Natural killer cell (primary cell): ENCODE data around the gene SLC38A1. TPM values are rescaled to one million over a fixed set of nuclear protein-coding genes. Genes with fewer than 3 reads are reported as not detected.

Source experiments
- ATAC-seq, 3 donors: fragments of 150-1000 bp in 2 of 3; fragments of 200-7000 bp in 1 of 3; cut with Tn5 transposase; 1 replicate in 1 of 3; 2 replicates in 2 of 3; pipeline ENCODE4 v1.10.0; 2021; ENCODE audit warnings: mild to moderate bottlenecking in 2 of 3, moderate library complexity in 2 of 3
- DNase-seq, 2 donors: peaks; one replicate each; pipeline versions ENCODE4 v3.0.0 to v3.0.0-alpha.2; 2013 to 2021; ENCODE audit warnings: mixed read lengths in 1 of 2
- H3K27ac ChIP-seq: one replicate; pipeline ENCODE4 v1.5.1; 2013; ENCODE audit warnings: mild to moderate bottlenecking, low read length
- H3K27me3 ChIP-seq: one replicate; pipeline ENCODE4 v1.6.1; 2013; ENCODE audit warnings: low read length; ENCODE audit not compliant: control insufficient read depth, insufficient read depth
- H3K36me3 ChIP-seq: one replicate; pipeline ENCODE4 v1.6.1; 2013; ENCODE audit warnings: low read length; ENCODE audit not compliant: control insufficient read depth, insufficient read depth
- H3K4me1 ChIP-seq: one replicate; pipeline ENCODE4 v1.6.1; 2013; ENCODE audit warnings: low read length; ENCODE audit not compliant: control insufficient read depth, insufficient read depth
- H3K4me3 ChIP-seq: one replicate; pipeline ENCODE4 v1.5.1; 2013; ENCODE audit warnings: low read length
- H3K9me3 ChIP-seq: one replicate; pipeline ENCODE4 v1.6.1; 2013; ENCODE audit warnings: low read length; ENCODE audit not compliant: control insufficient read depth, insufficient read depth
- H3K27ac Mint-ChIP-seq, 2 donors: one replicate each; pipeline ENCODE4 v1.8.0; 2022; ENCODE audit warnings: mild to moderate bottlenecking in 2 of 2, mixed read lengths in 2 of 2, moderate library complexity in 1 of 2
- H3K27me3 Mint-ChIP-seq, 2 donors: one replicate each; pipeline ENCODE4 v1.8.0; 2022; ENCODE audit warnings: low read depth in 2 of 2, mixed read lengths in 2 of 2
- H3K36me3 Mint-ChIP-seq: one replicate; pipeline ENCODE4 v1.8.0; 2022; ENCODE audit warnings: mixed read lengths
- H3K4me1 Mint-ChIP-seq, 2 donors: one replicate each; pipeline ENCODE4 v1.8.0; 2022; ENCODE audit warnings: mixed read lengths in 2 of 2
- H3K4me3 Mint-ChIP-seq: one replicate; pipeline ENCODE4 v1.8.0; 2022; ENCODE audit warnings: mild to moderate bottlenecking, moderate library complexity, mixed read lengths
- H3K9me3 Mint-ChIP-seq, 2 donors: one replicate each; pipeline ENCODE4 v1.8.0; 2022; ENCODE audit warnings: mixed read lengths in 2 of 2
- CTCF ChIP-seq: fragments of 200-600 bp; IDR thresholded peaks from one replicate; pipeline ENCODE4 v1.8.0; 2022; ENCODE audit warnings: antibody characterized with exemption
- WGBS: methylation state at CpG from one replicate; pipeline ENCODE4 v1.1.7; 2013; ENCODE audit warnings: missing lambda C conversion rate; ENCODE audit not compliant: insufficient coverage; 5-methylcytosine and 5-hydroxymethylcytosine counted together
- intact Hi-C: fragments of 100-400 bp; cut with micrococcal nuclease; formaldehyde crosslinking; loops from one replicate; pipeline ENCODE4 v1.14.2; 2022
- total RNA-seq, 4 donors: library from RNA; stranded (reverse); fragments of 120-200 nt in 1 of 4; gene quantifications; one replicate each; pipeline versions ENCODE4 v1.2.3 to v1.2.4, GENCODE V29; 2013 to 2022

SLC38A1 gene
- total RNA-seq, 3 donors from 2014 or later (not counting 1 experiment from before 2014, with no cell fraction given) = 295 to 385 (median 354) TPM

- no peaks in the 10 kb centered on the region for H3K27me3 ChIP-seq
- ATAC-seq = no peak
- no peak for DNase-seq
- Mint-ChIP-seq H3K4me1 (peaks cover 41 to 46% of the 10 kb centered on the region in 2 donors), H3K27me3 (no peaks in the 10 kb centered on the region), H3K27ac (peak overlapping the region; percentile 52 to 73), H3K36me3 (peaks cover 22% of the 10 kb centered on the region), H3K4me3 (no peak overlapping the region), H3K9me3 (peaks cover 2 to 4% of the 10 kb centered on the region in 2 donors)
- WGBS = 70% methylated on average over 1 of the region's 2 CpGs
- no peak overlapping the region for H3K27ac ChIP-seq
- H3K4me3 ChIP-seq = no peak overlapping the region
- H3K36me3 ChIP-seq = peaks cover 28% of the 10 kb centered on the region
- no peaks in the 10 kb centered on the region for H3K9me3 ChIP-seq
- intact Hi-C loops = no loop called here
- H3K4me1 ChIP-seq = peaks cover 8% of the 10 kb centered on the region
- no peak for TF ChIP-seq CTCF
These were observed 80.7 kb downstream of the SLC38A1 start for GRCh38 chr12:46188170-46188569.

GRCh38 chr12:46187023-46187422 is 81.8 kb downstream of the SLC38A1 start:
- H3K36me3 ChIP-seq = peaks cover 33% of the 10 kb centered on the region
- TF ChIP-seq CTCF = no peak
- no peaks in the 10 kb centered on the region for H3K27me3 ChIP-seq
- no peaks in the 10 kb centered on the region for H3K9me3 ChIP-seq
- no peak overlapping the region for H3K4me3 ChIP-seq
- Mint-ChIP-seq H3K27ac (peak overlapping the region; percentile 52 to 73), H3K36me3 (peaks cover 15% of the 10 kb centered on the region), H3K4me1 (peaks cover 34 to 36% of the 10 kb centered on the region in 2 donors), H3K4me3 (no peak overlapping the region), H3K27me3 (no peaks in the 10 kb centered on the region), H3K9me3 (peaks cover 0 to 2% of the 10 kb centered on the region in 2 donors)
- DNase-seq (peak in 1 of 2 donors; percentile 34), ATAC-seq (peak in 2 of 3 donors; percentile 16 to 52)
- H3K27ac ChIP-seq = no peak overlapping the region
- intact Hi-C loops = no loop called here
- peaks cover 8% of the 10 kb centered on the region for H3K4me1 ChIP-seq
- 100% methylated on average over 2 of the region's 3 CpGs for WGBS

- TF ChIP-seq CTCF = no peak
- H3K36me3 Mint-ChIP-seq = peaks cover 5% of the 10 kb centered on the region
- H3K4me3 Mint-ChIP-seq = no peak overlapping the region
- no peak for DNase-seq
- peaks cover 8% of the 10 kb centered on the region for H3K4me1 ChIP-seq
- H3K4me3 ChIP-seq = no peak overlapping the region
- peak overlapping the region; percentile 48 to 72 for H3K27ac Mint-ChIP-seq
- no peaks in the 10 kb centered on the region for H3K27me3 ChIP-seq
- H3K9me3 ChIP-seq = no peaks in the 10 kb centered on the region
- H3K27me3 Mint-ChIP-seq = no peaks in the 10 kb centered on the region
- intact Hi-C loops = no loop called here
- no peak overlapping the region for H3K27ac ChIP-seq
- no CpG with 5 or more reads among the region's 3 CpGs for WGBS
- peaks cover 33% of the 10 kb centered on the region for H3K36me3 ChIP-seq
- H3K4me1 Mint-ChIP-seq = peaks cover 25 to 35% of the 10 kb centered on the region in 2 donors
- H3K9me3 Mint-ChIP-seq = peaks cover 0 to 2% of the 10 kb centered on the region in 2 donors
- no peak for ATAC-seq
These were observed 82.8 kb downstream of the SLC38A1 start for GRCh38 chr12:46186088-46186487.

- Histone ChIP-seq H3K4me3 (no peak overlapping the region), H3K27ac (no peak overlapping the region), H3K27me3 (no peaks in the 10 kb centered on the region), H3K36me3 (peaks cover 33% of the 10 kb centered on the region), H3K9me3 (no peaks in the 10 kb centered on the region), H3K4me1 (peaks cover 8% of the 10 kb centered on the region)
- no peak for TF ChIP-seq CTCF
- 88% methylated on average over 2 of the region's 3 CpGs for WGBS
- no peaks in the 10 kb centered on the region for H3K27me3 Mint-ChIP-seq
- H3K36me3 Mint-ChIP-seq = peaks cover 1% of the 10 kb centered on the region
- intact Hi-C loops = no loop called here
- H3K9me3 Mint-ChIP-seq = peaks cover 0 to under 1% of the 10 kb centered on the region in 2 donors
- ATAC-seq (peak in 1 of 3 donors; percentile 16), DNase-seq (no peak)
- peak overlapping the region; percentile 48 to 72 for H3K27ac Mint-ChIP-seq
- H3K4me1 Mint-ChIP-seq = peaks cover 22 to 30% of the 10 kb centered on the region in 2 donors
- H3K4me3 Mint-ChIP-seq = no peak overlapping the region
These were observed 83.2 kb downstream of the SLC38A1 start for GRCh38 chr12:46185686-46186085.
